IPS-18a (cell line): ENCODE measurements around the gene ACAP1.

Experiments
- H3K27ac ChIP-seq: one replicate; pipeline ENCODE4 v1.5.1; 2013; ENCODE audit warnings: low read length
- H3K27me3 ChIP-seq: one replicate; pipeline ENCODE4 v1.6.1; 2013; ENCODE audit warnings: mild to moderate bottlenecking, low read length; ENCODE audit not compliant: control insufficient read depth, insufficient read depth
- H3K36me3 ChIP-seq: one replicate; pipeline ENCODE4 v1.6.1; 2013; ENCODE audit warnings: low read depth, low read length; ENCODE audit not compliant: control insufficient read depth
- H3K4me1 ChIP-seq: one replicate; pipeline ENCODE4 v1.6.1; 2013; ENCODE audit warnings: low read depth, low read length; ENCODE audit not compliant: control insufficient read depth
- H3K4me3 ChIP-seq: one replicate; pipeline ENCODE4 v1.5.1; 2013; ENCODE audit warnings: low read length
- H3K9ac ChIP-seq: one replicate; pipeline ENCODE4 v1.6.1; 2013; ENCODE audit warnings: mild to moderate bottlenecking, low read length, moderate library complexity
- H3K9me3 ChIP-seq: one replicate; pipeline ENCODE4 v1.6.1; 2013; ENCODE audit warnings: low read depth, low read length; ENCODE audit not compliant: control insufficient read depth

The ACAP1 gene

GRCh38 chr17:7295230-7296180 lies 40.8 kb upstream of the ACAP1 start:
- no peak overlapping the region for H3K9ac ChIP-seq
- peaks cover 47% of the 10 kb centered on the region for H3K27me3 ChIP-seq
- H3K4me3 ChIP-seq: peak overlapping the region; percentile 47
- no peaks in the 10 kb centered on the region for H3K36me3 ChIP-seq
- no peak overlapping the region for H3K27ac ChIP-seq
- peaks cover 7% of the 10 kb centered on the region for H3K4me1 ChIP-seq
- H3K9me3 ChIP-seq: no peaks in the 10 kb centered on the region

GRCh38 chr17:7296189-7296861 lies 40.0 kb upstream of the ACAP1 start:
- H3K9ac ChIP-seq: no peak overlapping the region
- no peaks in the 10 kb centered on the region for H3K36me3 ChIP-seq
- H3K4me3 ChIP-seq: peak overlapping the region; percentile 27

DNA sequence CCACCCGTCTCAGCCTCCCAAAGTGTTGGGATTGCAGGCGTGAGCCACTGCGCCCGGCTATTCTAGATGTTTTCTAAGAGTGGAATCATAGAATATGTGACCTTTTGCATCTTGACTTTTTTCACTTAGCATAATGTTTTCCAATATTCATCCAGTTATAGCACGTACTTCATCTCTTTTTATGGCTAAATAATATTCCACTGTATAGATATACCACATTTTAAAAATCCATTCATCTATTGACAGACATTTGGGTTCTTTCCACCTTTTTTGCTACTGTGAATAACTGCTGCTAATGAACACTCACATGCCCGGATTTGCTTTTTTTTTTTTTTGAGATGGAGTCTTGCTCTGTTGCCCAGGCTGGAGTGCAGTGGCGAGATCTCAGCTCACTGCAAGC lies 32.1 kb upstream of the ACAP1 start:
- Histone ChIP-seq H3K36me3 (peaks cover under 1% of the 10 kb centered on the region), H3K27me3 (no peaks in the 10 kb centered on the region), H3K27ac (no peak overlapping the region), H3K9me3 (no peaks in the 10 kb centered on the region), H3K4me3 (no peak overlapping the region), H3K9ac (no peak overlapping the region), H3K4me1 (no peaks in the 10 kb centered on the region)

More at GRCh38 chr17:7296189-7296861, 40.0 kb upstream of the ACAP1 start:
- no peaks in the 10 kb centered on the region for H3K9me3 ChIP-seq
- no peak overlapping the region for H3K27ac ChIP-seq
- peaks cover 47% of the 10 kb centered on the region for H3K27me3 ChIP-seq
- peaks cover 7% of the 10 kb centered on the region for H3K4me1 ChIP-seq

- peak within 1 kb of the TSS; percentile 100 for H3K9ac ChIP-seq
- H3K36me3 ChIP-seq: peaks cover 27% of the 10 kb centered on the region
- peak within 1 kb of the TSS; percentile 91 for H3K27ac ChIP-seq
- no peaks in the 10 kb centered on the region for H3K4me1 ChIP-seq
- no peaks in the 10 kb centered on the region for H3K9me3 ChIP-seq
- H3K27me3 ChIP-seq: no peaks in the 10 kb centered on the region
- peak within 1 kb of the TSS; percentile 94 for H3K4me3 ChIP-seq
Observed at GRCh38 chr17:7306911-7307685, 29.2 kb upstream of the ACAP1 start, which contains the start of gene EIF5A. Gene EIF5A, plus strand, starts transcription at chr17:7307628. Its CDS starts 2,008 bp downstream, at chr17:7309636.

GRCh38 chr17:7307686-7308624 lies 28.4 kb upstream of the ACAP1 start:
- H3K4me1 ChIP-seq: no peaks in the 10 kb centered on the region
- H3K27me3 ChIP-seq: no peaks in the 10 kb centered on the region
- no peaks in the 10 kb centered on the region for H3K9me3 ChIP-seq
- H3K4me3 ChIP-seq: peak overlapping the region; percentile 94
- H3K36me3 ChIP-seq: peaks cover 36% of the 10 kb centered on the region
- peak overlapping the region; percentile 91 for H3K27ac ChIP-seq
- H3K9ac ChIP-seq: peak overlapping the region; percentile 100

DNA sequence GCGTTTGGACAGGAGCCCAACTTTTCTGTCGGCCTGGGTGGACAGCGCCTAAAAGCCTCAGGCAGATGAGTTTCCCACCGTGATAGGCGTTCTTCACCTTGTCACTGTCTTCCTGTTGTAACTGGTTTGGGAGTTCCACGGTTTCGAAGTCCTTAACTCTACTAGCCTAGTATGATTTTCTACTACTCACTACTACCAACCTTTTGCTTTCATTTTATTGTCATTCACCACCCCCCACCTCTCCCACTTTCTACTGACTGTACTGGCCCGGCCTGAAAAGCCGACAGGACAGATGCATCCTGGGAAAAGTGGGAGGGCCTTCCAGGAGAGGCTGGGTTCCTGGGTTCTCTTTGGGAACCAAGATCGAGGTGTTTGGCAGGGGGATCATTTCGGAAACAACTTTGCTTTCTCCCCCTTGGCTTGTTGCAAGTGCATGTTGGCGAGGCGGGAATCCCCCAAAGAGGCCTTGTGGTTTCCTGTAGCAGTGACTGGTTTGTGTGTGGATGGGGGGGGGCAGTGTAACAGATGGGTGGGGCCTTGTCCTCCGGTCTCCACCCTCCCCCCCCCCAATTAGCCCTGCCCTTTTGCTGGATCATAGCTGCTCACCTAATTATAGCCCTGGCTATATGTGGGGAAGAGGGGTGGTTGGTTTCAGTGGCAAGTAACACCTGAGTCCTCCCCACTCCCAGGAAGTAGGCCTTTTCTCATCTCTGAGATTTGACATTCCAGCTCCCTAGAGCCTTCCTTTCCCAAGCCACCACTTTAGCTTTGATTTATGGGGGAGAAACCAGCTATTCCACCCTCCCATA lies 27.5 kb upstream of the ACAP1 start:
- Histone ChIP-seq H3K27me3 (no peaks in the 10 kb centered on the region), H3K4me3 (peak overlapping the region; percentile 94), H3K9ac (peak overlapping the region; percentile 100), H3K27ac (peak overlapping the region; percentile 91), H3K36me3 (peaks cover 44% of the 10 kb centered on the region), H3K4me1 (peaks cover 2% of the 10 kb centered on the region), H3K9me3 (no peaks in the 10 kb centered on the region)

DNA sequence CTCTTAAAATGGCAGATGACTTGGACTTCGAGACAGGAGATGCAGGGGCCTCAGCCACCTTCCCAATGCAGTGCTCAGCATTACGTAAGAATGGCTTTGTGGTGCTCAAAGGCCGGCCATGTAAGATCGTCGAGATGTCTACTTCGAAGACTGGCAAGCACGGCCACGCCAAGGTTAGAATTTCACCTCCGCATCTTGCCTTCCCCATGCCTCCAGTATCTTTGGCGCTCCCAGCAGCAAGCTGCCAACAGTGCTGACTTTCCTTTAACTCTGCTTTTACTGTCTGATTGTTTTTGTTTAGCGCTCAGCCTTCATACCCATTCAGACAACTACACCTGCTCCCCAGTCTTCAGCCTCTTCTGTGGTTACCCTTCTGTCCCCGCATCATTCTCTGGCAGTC lies 26.7 kb upstream of the ACAP1 start:
- H3K4me3 ChIP-seq: peak overlapping the region; percentile 94
- peaks cover 47% of the 10 kb centered on the region for H3K36me3 ChIP-seq
- H3K9ac ChIP-seq: no peak overlapping the region
- H3K27me3 ChIP-seq: no peaks in the 10 kb centered on the region
- H3K9me3 ChIP-seq: no peaks in the 10 kb centered on the region
- peaks cover 8% of the 10 kb centered on the region for H3K4me1 ChIP-seq
- no peak overlapping the region for H3K27ac ChIP-seq

DNA sequence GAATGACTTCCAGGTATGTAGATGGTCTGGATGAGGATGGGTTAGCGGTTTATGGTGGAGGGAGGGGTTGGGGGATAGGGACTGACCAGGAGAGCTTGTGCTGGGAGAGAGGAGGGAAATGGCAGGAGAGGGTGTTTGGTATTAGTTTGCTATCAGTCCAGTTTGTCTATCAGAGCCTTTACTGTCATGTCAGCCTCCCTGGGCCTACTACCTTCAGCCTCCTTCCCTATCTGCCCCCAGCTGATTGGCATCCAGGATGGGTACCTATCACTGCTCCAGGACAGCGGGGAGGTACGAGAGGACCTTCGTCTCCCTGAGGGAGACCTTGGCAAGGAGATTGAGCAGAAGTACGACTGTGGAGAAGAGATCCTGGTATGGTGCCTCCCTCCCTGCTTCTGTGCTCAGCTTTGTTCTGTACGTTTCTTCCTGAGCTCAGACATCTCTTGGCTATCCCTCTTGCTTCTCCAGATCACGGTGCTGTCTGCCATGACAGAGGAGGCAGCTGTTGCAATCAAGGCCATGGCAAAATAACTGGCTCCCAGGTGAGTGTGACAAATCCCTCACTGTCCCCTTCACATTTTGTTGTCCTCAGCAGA lies 25.1 kb upstream of the ACAP1 start:
- Histone ChIP-seq H3K9me3 (no peaks in the 10 kb centered on the region), H3K4me3 (no peak overlapping the region), H3K27me3 (no peaks in the 10 kb centered on the region), H3K4me1 (peaks cover 11% of the 10 kb centered on the region), H3K36me3 (peaks cover 51% of the 10 kb centered on the region), H3K27ac (no peak overlapping the region), H3K9ac (no peak overlapping the region)

GRCh38 chr17:7312432-7313087 lies 23.8 kb upstream of the ACAP1 start:
- peaks cover 11% of the 10 kb centered on the region for H3K4me1 ChIP-seq
- no peaks in the 10 kb centered on the region for H3K9me3 ChIP-seq
- no peak overlapping the region for H3K4me3 ChIP-seq
- H3K9ac ChIP-seq: no peak overlapping the region
- no peak overlapping the region for H3K27ac ChIP-seq
- no peaks in the 10 kb centered on the region for H3K27me3 ChIP-seq
- peaks cover 57% of the 10 kb centered on the region for H3K36me3 ChIP-seq
